ENCODE data around the gene POTEC.
"Not testable (repeated sequence)": the region's sequence is repeated elsewhere in the genome, so short reads cannot be mapped to it uniquely, and the experiment has no call there.

DNA sequence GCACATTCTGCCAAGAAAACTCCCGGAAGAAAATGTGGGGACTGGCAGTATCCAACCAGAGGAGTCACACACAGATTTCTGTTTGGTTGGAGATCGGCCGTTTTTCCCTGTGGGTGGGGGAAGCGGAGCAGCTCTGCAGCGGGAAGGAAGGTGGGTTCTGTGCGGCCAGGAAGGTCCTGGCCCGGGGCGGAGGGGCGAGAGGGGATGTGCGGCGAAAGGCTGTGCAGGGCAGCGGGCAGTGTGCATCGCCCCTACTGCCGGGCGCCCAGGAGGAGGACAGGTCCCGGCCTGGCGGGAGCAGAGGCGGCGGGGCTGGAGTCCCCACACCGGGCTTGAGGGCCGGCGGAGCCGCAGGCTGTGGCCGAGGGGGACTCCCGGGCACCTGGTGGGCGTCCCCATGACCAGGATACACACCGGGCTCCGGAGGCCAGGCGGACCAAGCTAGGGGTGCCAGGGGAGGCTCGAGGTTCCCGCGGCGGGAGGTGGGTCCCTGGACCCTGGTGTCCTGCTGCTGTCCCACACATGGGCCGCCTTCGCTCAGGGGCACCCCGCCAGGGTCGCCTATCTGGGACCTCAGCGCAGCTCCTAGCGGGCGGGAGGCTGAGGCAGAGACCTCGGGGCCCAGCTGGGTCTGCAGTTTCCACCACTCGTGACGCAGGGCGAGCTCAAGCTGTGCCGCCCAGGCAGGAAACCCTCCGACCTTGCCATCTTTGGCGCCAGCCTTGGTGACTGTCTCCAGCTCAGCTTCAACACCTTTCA is 54.0 kb downstream of the POTEC start:
- TF ChIP-seq, protein P1, sequence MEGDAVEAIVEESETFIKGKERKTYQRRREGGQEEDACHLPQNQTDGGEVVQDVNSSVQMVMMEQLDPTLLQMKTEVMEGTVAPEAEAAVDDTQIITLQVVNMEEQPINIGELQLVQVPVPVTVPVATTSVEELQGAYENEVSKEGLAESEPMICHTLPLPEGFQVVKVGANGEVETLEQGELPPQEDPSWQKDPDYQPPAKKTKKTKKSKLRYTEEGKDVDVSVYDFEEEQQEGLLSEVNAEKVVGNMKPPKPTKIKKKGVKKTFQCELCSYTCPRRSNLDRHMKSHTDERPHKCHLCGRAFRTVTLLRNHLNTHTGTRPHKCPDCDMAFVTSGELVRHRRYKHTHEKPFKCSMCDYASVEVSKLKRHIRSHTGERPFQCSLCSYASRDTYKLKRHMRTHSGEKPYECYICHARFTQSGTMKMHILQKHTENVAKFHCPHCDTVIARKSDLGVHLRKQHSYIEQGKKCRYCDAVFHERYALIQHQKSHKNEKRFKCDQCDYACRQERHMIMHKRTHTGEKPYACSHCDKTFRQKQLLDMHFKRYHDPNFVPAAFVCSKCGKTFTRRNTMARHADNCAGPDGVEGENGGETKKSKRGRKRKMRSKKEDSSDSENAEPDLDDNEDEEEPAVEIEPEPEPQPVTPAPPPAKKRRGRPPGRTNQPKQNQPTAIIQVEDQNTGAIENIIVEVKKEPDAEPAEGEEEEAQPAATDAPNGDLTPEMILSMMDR (IDR thresholded peaks at IDR 0.05), result not testable (repeated sequence)
- TF ChIP-seq POLR2A (IDR thresholded peaks at IDR 0.05), result not testable (repeated sequence)
